HG03066 (cell line): ENCODE data around the gene NEUROG2.
A peak's percentile ranks its signal among the peaks of the same experiment; 100 is the strongest.

Experiments used
- ATAC-seq: cut with Tn5 transposase; IDR thresholded peaks from one replicate; pipeline ENCODE4 v1.9.1; 2021; ENCODE audit warnings: low read depth; ENCODE audit not compliant: unreplicated experiment

NEUROG2 gene

DNA sequence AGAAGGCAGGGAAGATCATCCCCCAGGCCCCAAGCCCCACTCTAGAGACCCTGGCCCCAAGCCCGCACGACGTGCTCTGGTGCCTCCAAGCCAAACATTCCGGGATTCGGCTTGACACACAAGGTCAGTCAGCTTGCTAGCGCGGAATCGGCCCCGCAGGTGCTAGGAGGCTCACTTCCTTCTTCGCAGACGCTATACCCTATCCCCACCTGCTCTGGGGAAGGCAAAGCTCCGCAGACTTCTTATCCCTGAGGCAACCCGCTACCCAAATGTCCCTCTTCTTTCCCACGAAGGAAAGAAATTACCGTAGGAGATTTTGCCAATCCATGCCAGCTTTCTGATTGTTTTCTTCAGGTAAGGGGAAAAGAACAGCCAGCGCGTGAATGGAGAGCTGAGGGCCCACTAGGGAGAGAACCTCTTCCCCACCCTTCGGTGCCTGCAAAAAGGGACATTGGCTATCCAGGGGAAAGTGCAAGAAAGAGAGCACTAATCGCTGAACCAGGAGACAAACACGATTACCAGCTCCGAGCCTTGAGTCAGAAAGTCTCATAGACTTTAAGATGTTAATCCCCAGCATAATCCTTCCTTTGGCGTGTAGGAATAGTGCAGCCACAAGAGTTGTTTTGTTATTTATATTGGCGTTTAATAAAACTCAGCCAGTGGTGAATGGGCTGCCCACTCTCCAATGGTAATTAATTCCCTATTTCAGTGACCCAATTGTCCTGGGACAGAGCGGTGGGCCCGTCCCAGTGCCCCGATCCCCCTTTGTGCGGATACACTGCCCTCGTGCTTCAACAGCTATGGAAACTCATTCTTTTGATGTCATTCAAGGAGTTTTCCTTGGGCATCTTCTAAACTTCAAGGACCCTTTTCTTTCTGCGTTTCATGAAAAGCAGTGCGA lies 5.4 kb upstream of the NEUROG2 start:
- ATAC-seq, result no peak

DNA sequence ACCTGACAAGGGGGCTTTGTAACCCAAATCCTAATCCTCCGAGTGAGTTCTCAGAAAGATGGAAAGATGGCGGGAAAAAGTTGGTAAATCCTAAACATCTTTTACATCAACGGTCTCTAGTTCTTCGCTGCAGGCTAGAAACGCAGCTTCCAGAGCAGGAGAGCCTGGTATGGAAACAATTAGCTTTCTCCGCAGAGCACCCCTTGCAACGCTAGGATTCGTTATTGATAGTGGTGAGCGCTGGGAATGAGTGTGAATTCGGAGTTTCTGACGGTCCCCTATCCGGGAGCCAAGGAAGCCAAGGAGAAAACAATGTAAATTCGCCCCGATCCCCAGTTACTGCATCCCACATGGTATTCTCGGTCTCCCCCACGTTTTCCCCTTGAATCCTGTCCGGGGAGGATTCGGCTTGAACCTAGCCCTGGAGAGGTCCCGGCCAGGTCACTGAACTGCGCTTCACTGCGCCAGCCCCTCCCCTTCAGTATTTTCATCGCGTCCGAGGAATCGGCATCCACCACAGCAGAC lies 4.7 kb upstream of the NEUROG2 start:
- no peak for ATAC-seq

DNA sequence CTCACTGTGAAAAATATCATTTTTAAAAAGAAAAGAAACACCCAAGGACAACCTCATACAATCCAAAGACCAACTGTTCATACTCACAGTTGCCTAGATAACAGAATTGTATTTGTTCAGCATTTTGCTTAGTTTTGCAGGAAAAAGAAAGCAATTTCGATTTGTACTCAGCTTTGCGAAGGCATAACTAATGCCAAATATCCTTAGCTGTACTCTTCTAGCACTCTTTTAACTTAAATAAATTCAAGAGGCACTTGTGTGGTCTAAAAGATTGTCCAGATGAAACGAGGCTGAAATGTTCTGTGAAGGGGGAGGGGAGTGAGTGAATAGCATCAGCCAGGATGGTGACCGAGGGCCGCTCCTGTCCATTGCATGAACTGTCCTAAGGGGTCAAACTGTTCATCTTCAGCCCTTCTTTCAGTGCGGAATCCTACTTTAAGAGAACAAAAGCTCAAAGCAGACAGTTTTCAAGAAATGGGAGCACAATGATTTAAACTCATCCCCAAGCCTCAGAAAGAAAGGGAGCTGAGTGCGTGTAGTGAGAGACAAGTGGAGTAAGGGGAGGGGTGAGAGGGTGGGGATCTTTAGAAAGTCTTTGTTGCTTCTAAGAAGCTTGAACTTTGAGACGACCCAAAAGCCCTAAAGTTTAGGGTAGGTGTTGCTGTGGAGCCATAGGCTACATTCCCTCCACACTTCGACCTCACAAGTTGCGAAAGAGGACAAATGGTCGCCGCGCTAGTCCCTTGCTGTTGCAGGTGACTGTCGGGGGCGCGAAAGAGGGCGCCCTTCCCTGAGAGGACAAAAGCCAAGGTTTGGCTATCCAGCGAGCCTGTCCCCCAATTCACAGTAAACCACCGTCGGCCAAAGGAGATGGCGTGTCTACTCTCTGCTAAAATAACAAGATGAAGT lies 4.0 kb upstream of the NEUROG2 start:
- no peak for ATAC-seq

DNA sequence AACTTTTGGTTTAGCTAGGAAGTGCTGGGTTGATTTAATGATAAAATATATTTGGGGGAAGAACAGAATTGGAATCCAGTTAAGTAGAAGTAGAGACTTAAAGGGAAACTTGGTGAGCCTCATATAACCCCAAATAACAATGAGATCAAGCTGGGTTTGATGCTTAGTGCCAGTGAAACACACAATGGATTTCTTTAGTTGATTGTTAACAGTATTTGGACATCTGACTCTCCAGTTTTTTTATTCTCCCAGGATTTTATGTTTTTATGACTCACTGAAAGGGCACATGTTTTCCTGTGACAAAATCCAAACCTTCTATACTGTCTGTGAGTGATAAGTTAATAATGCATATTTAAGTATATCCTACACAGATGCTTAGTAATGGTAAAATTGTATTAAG lies 2.7 kb upstream of the NEUROG2 start:
- no peak for ATAC-seq

DNA sequence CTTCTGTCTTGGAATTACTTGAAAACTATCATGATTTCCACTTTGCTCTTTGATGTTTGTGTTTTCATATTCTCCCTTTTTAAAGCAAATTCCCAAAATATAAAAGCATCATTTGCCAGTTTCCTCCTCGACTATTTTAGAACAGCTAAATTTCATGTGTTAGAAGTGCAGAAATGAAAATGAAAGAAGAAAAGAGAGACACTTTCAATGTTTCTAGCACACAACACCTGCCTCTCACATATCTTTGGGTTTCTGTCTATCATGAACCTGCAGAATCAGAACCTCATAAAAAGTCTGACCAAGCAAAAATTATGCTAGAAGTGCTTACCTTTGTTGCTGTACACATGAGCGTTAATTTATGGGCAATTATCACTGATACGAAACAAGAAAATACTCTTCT lies 1.9 kb upstream of the NEUROG2 start:
- no peak for ATAC-seq

DNA sequence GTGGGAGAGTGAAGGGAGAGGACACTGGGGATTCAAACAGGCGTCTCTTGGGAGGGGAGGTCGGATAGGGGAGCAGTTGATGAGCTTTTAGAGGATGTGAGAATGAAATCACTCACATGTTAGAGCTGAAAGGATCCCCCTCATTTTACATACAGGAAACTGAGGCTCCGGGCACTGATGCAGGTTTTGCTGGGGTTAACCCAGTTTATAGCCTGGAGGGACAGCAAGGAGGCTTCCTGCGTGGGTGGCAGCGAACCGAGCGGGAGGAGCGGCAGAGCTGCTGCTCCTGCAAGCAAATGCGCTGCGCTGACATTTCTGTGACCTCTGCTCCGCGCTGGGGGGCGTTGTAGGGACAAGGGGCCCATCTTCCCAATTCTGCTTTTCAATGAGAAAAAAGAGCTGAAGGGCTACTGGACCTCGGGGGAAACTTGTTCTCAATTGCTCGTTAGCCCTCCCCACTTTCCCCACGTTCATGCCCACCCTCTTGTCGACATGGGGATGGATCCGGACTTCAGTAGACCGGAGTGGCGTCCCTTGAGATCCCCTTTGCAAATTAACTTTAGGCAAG lies 1.2 kb upstream of the NEUROG2 start:
- ATAC-seq, result peak; percentile 21

DNA sequence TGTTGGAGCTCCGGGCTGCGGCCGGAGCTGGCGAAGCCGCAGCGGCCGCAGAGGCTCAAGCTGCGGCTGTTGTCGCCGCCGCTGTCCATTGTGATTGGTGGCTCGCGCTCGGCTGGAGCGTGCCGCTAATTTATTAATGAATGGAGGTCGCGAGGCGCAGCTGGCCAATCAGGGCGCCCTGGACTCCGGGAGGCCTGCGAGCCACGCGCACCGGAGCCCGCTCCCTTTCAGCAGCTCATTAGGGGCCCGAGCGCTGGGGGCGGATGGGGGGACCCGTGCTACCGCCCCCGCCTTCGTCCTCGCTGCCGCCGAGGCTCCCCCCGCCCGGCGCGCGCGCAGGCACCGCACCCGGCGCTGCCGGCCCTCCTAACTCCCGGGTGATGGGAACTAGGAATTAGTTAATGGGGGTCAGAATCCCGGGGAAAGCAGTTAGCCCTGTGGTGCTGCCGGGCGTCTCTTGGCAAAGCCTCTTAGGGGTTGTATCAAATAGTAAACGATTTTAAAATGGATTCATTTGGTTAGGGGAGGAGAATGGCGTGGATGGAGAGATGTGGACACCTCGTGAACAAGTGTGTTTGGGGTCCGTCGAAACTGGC lies 589 bp upstream of the NEUROG2 start:
- peak; percentile 22 for ATAC-seq

DNA sequence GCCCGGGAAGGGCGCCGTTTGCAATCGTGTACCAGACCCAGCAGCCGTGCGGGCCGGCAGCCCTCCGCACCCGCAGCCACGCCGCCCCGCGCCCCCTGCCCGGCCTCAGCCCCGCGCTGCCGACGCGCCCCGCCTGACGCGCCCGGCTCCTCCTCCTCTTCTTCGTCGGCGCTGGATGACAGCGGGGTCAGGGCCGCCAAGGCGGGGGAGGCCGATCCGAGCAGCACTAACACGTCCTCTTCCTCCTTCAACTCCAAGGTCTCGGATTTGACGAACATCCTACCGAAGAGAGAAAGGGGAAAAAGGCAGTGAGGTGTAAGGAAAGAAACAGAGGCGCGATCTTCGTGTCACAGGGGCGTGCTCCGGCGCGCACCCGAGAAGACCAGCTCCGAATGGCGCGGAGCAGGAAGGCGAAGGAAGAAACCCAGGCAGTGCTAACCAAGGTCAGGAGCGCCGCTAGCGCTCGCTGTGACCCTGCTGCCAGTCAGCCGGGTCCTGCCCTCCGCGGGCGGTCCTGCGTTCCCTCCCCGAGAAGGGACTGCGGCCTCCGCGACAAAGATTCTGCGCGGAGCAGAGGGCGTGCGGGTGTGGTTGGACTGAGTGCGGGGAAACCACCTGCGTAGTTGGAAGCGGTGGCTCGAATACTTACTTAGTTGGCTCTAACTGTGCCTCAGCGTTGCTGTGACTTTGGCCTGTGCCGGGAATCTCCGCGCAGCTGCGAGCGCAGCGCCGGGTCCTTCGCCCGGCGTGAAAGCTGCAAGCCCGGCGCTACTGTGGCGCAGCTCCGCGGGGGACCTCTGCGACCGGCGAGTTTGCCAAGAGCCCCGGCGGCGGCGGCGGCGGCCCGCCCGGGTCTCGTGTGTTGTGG lies 548 bp downstream of the NEUROG2 start:
- peak; percentile 28 for ATAC-seq

DNA sequence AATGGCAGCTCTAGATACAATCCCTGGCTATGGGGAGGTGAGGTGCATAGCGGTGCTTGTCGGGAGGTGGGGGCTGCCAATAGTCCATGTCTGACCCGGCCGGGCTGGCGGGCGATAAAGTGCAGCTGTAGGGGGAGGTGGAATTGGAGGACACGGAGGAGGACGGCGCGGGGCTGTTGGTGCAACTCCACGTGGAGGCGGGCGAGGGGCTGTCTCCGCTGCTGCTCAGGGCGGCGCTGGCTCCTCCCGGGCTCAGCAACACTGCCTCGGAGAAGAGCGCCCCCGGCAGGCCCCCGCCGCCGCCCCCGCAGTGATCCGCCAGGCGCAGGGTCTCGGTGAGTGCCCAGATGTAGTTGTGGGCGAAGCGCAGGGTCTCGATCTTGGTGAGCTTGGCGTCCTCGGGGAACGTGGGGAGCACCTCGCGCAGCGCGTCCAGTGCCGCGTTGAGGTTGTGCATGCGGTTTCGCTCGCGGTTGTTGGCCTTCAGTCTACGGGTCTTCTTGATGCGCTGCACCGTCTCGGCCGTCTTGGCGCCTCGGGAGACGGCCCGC lies 1.3 kb downstream of the NEUROG2 start:
- ATAC-seq, result peak; percentile 10

DNA sequence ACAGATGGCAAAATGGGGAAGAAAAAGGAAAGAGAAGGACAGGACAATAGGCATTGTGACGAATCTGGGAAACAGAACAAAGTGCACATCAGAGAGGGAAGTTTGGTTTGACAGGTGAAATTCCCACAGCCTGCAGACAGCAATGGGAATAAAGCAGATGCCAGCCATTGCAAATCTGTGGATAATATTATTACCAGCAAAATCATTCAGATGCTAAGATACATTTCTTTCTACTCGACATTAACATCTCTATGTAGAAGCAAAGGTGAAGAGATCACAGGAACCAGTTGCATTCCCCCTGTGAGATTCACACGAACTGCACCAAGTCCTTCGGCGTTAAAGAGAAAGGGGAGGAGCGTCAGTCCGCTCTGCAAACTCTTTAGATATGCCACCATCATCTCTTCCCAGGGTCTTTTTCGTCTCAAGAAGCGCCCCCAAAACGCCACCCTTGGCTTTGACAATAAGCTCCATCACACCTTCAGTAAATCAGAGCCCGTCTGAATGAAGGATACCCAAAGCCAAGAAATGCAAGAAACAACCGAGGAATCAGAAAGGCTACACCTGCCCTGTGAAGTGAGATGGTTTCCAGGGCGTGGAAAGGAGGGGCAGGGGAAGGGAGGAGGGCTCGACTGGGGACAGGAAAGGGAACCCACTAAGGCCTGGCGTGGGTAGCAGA lies 1.9 kb downstream of the NEUROG2 start:
- peak; percentile 0 for ATAC-seq

DNA sequence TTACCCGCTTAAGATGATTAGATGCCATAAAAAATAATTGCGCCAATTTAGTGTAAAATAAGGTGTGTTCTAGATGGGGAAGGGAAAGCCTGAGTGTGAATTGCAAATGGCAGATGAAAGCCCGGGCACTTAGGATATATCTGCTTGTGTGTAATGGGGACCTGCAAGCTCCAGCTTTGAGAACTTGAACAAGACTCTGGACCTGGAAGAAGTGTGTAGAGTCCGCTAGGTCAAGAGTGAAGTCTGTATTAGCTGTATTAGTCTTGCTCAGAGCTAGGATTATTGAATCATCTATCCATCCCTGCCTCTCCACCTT lies 4.2 kb downstream of the NEUROG2 start:
- no peak for ATAC-seq

DNA sequence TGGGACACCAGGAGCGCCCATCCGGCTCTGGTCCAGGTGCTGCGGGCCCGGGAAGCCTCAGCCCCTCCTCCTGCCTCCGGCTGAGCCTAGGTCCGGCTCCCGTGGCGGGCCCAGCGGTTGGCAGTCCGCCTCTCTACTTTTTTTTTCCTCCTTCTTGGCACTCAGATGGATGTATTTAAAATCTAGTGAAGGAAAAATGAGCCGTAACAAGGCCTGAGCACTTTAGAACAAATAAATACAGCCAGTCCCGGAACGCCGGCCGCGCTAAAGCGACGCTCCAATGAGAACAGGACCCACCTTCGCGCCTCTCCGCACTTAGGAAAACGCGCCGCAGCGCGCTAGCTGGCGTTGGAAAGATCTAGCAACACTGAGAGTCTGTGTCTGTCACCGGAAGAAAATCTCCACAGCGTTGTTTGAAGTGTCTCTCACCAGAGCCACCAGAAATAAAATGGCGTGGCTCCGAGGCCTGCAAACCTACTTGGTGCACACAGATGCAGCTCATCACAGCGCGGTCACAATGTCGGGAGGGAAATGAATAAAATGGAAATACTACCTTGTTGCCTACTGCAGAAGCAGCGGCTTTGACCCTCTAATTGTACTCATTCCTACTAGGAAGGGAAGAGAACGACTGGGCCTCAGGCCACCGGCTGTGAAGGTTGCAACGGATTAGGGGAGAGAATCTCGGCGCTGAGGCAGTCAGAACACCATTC lies 4.7 kb downstream of the NEUROG2 start:
- ATAC-seq, result no peak

DNA sequence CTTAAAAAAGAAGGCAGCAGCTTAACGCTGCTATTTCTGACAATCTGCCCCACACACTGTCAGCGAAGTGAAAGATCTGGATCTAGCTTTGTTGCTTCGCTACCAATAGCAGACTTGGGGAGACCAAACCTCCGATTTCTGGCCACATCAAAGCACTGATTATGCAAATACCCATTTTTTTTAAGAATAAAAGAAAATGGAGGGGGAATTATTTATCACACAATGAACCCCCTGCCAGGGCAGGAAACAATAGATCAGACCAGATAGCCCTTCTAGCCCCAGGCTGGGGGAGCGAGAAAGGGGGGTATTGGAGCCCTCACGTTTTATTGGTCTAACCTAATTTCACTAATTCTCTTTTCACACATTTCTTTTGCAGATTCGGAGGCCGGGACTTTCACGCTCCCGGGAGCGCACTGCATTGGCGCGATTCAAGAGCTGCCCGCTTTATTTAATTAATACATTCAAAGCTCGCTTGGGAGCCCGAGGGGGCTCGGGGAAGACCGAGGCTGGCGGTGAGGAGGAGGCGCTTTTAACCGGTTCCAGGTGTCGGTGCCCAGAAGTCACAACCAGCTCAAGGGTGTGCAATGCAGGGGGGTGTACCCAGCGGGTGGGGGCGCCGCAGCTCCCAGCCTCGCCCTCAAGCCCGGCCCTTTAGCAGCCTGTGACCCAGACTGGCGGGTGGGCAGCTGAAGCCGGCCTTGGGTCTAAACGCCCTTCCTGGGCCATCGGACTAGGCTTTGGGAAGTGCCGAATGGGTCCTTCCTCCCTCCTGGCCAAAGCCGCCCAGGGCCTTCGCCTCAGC lies 5.5 kb downstream of the NEUROG2 start:
- no peak for ATAC-seq

DNA sequence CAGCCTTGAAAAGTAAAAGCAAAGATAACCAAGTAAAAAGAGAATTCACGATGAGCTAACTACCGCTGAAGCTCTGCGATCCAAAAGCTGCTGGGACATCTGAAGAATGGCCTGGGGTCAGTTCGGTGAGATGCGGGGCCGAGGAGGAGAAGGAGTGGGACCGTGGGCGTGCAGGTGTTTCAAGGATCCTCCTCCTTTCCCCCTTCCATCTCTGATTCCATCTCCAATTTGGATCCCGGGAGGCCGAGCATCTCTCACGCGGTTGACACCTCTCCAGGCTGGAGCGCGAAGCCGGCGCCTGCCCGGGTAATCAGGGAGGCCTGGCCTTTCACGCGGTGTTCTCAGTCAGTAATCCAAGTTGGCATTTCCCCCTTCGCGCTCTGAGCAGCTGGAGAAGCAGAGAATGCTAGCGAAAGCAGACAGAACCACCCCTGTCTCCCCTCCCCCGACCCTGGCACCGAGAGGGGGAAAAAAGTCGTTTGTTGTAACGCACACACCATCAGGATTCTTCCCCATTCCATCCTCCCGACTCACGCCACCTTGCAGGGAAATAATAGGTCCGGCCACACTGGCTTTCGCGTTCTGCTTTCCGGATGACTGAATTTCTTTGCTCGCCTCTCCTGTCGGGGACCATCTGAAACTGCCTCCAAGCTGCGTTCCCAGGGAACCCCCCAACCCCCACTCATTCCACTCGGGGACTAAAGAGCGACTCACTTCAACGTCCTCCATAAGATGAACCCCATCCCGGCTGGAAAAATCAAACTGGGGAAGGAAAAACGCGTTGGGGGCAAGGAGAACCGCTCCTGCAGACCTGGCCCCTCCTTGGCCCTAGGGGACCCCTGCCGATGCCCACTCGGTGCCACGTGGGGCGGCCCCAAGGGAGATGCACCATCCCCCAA lies 6.5 kb downstream of the NEUROG2 start:
- no peak for ATAC-seq

DNA sequence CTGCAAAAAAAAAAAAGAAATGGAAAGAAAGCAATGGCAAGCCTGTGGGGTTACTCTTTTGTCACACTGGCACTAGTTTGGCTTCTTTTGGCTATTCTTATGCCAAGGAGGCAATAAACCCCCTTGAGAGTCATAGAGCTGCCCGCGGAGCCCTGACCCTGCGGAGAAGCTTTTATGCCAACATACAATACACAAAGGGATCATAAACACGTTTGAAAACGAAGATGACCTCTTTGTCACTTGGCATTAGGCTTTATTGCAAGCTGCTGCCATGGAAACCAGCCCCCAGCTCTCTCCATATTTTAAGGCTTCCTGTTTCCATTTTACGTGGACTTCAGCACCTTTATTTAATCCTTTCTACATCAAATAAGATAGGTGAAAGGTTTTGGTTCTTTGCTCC lies 7.6 kb downstream of the NEUROG2 start:
- ATAC-seq, result no peak

DNA sequence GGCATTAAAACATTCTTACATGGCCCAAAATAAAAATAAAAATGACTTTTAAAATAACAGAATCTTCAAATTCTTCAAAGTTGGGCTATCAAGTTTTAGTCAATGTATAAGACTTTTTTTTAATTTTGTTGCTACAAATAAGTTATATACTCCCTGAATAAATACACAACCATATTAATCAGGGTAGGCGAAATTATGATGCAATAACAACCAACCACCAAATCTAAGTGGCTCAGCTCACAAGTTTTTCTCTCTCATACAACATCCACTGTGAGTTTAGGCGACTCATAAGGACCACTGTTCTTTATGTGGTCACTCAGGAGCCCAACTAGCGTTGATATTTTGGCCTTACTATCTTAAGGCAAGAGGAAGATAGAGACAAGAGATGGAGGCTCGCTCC lies 11.2 kb downstream of the NEUROG2 start:
- ATAC-seq, result no peak

DNA sequence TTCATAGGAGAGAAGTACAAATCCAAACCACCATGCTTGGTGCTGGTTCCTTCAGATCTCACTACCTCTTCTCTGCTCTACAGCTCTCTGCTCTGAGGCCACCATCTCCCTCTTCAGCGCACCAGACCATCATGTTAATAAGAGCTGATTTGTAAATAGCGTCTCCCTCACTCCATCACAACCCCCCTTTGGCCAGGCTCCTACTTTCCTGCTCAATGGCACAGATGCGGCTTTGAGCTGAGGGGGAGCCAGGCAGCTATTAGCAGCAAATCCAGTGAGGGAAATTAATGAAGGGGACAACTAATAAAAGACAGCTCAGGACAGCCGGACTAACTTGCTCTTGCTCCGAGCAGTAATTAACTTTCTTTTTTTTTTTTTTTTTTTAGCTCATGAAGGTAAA lies 13.1 kb downstream of the NEUROG2 start:
- ATAC-seq, result no peak
